ENCODE data around the gene CFDP1. TPM values are rescaled to one million over a fixed set of nuclear protein-coding genes. Genes with fewer than 3 reads are reported as not detected.
"Not testable (repeated sequence)": the region's sequence is repeated elsewhere in the genome, so short reads cannot be mapped to it uniquely, and the experiment has no call there.

CFDP1 gene
- total RNA-seq, 1 experiment from 2014 or later, result 77.6 TPM

DNA sequence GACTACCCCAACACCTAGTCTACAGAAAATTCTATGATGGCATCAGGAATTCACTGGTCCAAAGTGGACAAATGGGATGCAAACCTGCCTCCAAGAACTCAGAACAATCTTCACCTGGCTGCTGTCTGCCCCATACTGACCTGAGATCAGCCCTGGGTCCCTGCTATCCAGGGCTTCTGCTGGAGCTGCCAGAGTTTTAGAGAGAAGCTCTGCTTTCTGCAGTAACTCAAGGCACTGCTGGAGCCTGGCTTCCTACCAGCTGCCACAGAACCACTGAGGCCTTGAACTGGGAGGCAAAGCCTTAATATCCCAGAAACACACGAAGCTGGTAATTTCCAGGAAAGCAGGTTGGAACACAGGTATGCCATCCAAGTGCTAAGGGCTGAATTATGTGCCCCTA lies 23.7 kb upstream of the CFDP1 start:
- Histone ChIP-seq H3K4me3 (ENCODE audit: low read depth, low read length) (no peak overlapping the region), H3K9me3 (no peaks in the 10 kb centered on the region), H3K27me3 (replicated peaks; ENCODE audit: control insufficient read depth, insufficient read depth, low read length) (no peaks in the 10 kb centered on the region), H3K4me1 (no peaks in the 10 kb centered on the region), H3K36me3 (ENCODE audit: control insufficient read depth, insufficient read depth, low read length) (peaks cover 2% of the 10 kb centered on the region)
- Mint-ChIP-seq H3K36me3 (ENCODE audit: insufficient read depth, unreplicated experiment) (peaks cover 23% of the 10 kb centered on the region), H3K9me3 (ENCODE audit: unreplicated experiment) (no peaks in the 10 kb centered on the region), H3K27ac (ENCODE audit: unreplicated experiment) (no peak overlapping the region), H3K27me3 (ENCODE audit: insufficient read depth, unreplicated experiment) (no peaks in the 10 kb centered on the region), H3K4me1 (ENCODE audit: low read depth, unreplicated experiment) (peaks cover 18% of the 10 kb centered on the region), H3K4me3 (ENCODE audit: unreplicated experiment) (no peak overlapping the region)
- intact Hi-C loops (cut with micrococcal nuclease; ENCODE audit: unreplicated experiment), result no loop called here
- ChIA-PET POLR2A (no interaction called here), CTCF (interaction anchor here (0.8 kb wide), 1 partner anchor 8 kb away, joined by 5 read pairs; no protein-coding TSS in a partner anchor)
- DNase-seq, result no peak
- TF ChIP-seq, protein P1, sequence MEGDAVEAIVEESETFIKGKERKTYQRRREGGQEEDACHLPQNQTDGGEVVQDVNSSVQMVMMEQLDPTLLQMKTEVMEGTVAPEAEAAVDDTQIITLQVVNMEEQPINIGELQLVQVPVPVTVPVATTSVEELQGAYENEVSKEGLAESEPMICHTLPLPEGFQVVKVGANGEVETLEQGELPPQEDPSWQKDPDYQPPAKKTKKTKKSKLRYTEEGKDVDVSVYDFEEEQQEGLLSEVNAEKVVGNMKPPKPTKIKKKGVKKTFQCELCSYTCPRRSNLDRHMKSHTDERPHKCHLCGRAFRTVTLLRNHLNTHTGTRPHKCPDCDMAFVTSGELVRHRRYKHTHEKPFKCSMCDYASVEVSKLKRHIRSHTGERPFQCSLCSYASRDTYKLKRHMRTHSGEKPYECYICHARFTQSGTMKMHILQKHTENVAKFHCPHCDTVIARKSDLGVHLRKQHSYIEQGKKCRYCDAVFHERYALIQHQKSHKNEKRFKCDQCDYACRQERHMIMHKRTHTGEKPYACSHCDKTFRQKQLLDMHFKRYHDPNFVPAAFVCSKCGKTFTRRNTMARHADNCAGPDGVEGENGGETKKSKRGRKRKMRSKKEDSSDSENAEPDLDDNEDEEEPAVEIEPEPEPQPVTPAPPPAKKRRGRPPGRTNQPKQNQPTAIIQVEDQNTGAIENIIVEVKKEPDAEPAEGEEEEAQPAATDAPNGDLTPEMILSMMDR (IDR thresholded peaks at IDR 0.05; ENCODE audit: insufficient read depth in 1 of 2, low read depth in 1 of 2, low read length in 1 of 2, severe bottlenecking in 1 of 2, unreplicated experiment in 1 of 2), result no peak
- no TSS peak for BruUV-seq (replicated peaks)

DNA sequence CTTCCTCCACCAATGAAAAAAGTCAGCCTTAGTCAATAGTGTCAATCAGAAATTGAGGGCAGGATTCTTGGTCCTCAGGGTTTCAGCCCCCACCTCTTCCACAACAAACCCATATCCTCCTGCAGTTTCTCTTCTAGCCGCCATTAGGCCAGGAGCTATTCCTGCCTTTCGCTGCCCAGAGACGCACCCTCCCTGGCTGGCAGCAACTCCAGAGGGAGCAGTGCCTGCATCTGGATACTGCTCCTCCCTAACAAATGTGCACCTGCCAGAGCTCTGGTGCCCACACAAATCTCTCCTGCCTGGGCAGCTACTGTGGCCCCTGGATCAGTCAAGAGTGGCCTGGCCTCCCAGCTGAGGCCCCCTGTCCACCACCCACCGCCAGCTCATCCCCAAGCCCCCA lies 23.2 kb upstream of the CFDP1 start:
- peaks cover 18% of the 10 kb centered on the region for H3K4me1 Mint-ChIP-seq (ENCODE audit: low read depth, unreplicated experiment)
- H3K36me3 ChIP-seq (ENCODE audit: control insufficient read depth, insufficient read depth, low read length); H3K4me3 Mint-ChIP-seq (ENCODE audit: unreplicated experiment); H3K27me3 ChIP-seq (replicated peaks; ENCODE audit: control insufficient read depth, insufficient read depth, low read length); H3K27me3 Mint-ChIP-seq (ENCODE audit: insufficient read depth, unreplicated experiment); DNase-seq; H3K4me3 ChIP-seq (ENCODE audit: low read depth, low read length); H3K4me1 ChIP-seq; H3K9me3 ChIP-seq; BruUV-seq (replicated peaks); H3K9me3 Mint-ChIP-seq (ENCODE audit: unreplicated experiment); POLR2A ChIA-PET; H3K27ac Mint-ChIP-seq (ENCODE audit: unreplicated experiment); intact Hi-C loops (cut with micrococcal nuclease; ENCODE audit: unreplicated experiment): not testable (repeated sequence)
- H3K36me3 Mint-ChIP-seq (ENCODE audit: insufficient read depth, unreplicated experiment), result peaks cover 26% of the 10 kb centered on the region
- CTCF ChIA-PET, result interaction anchor here (0.8 kb wide), 1 partner anchor 9 kb away, joined by 5 read pairs; no protein-coding TSS in a partner anchor

- DNase-seq, result no peak
- TF ChIP-seq, protein P1 (IDR thresholded peaks at IDR 0.05; ENCODE audit: insufficient read depth in 1 of 2, low read depth in 1 of 2, low read length in 1 of 2, severe bottlenecking in 1 of 2, unreplicated experiment in 1 of 2), result no peak
- intact Hi-C loops (cut with micrococcal nuclease; ENCODE audit: unreplicated experiment), result no loop called here
- Histone ChIP-seq H3K36me3 (ENCODE audit: control insufficient read depth, insufficient read depth, low read length) (peaks cover 2% of the 10 kb centered on the region), H3K9me3 (no peaks in the 10 kb centered on the region), H3K27me3 (replicated peaks; ENCODE audit: control insufficient read depth, insufficient read depth, low read length) (no peaks in the 10 kb centered on the region), H3K4me3 (ENCODE audit: low read depth, low read length) (no peak overlapping the region), H3K4me1 (no peaks in the 10 kb centered on the region)
- Mint-ChIP-seq H3K27ac (ENCODE audit: unreplicated experiment) (no peak overlapping the region), H3K4me1 (ENCODE audit: low read depth, unreplicated experiment) (peaks cover 17% of the 10 kb centered on the region), H3K4me3 (ENCODE audit: unreplicated experiment) (no peak overlapping the region), H3K9me3 (ENCODE audit: unreplicated experiment) (no peaks in the 10 kb centered on the region), H3K36me3 (ENCODE audit: insufficient read depth, unreplicated experiment) (peaks cover 33% of the 10 kb centered on the region), H3K27me3 (ENCODE audit: insufficient read depth, unreplicated experiment) (no peaks in the 10 kb centered on the region)
- ChIA-PET CTCF (no interaction called here), POLR2A (no interaction called here)
- no TSS peak for BruUV-seq (replicated peaks)
Measured at GRCh38 chr16:75455677-75456076, 22.4 kb upstream of the CFDP1 start.

All from Caco-2 (cell line).